IMR-90 (cell line): Measurements from ENCODE around the gene FCRLA. TPM values are rescaled to one million over a fixed set of nuclear protein-coding genes. Genes with fewer than 3 reads are reported as not detected.

Source experiments
- ATAC-seq: fragments of 200-7000 bp; cut with Tn5 transposase; 2 replicates; pipeline ENCODE4 v1.9.1; 2020; ENCODE audit warnings: low read depth, mild to moderate bottlenecking, moderate library complexity
- BruUV-seq: library from RNA; stranded (reverse); fragments of 400-500 nt; replicated peaks from 2 replicates; lab custom pipeline; 2021; lab: Mats Ljungman, UMichigan
- CTCF ChIA-PET: fragments of 300-600 bp; formaldehyde crosslinking; extraction: SDS; loops from one replicate; lab custom pipeline; 2021; ENCODE audit warnings: antibody characterized with exemption; lab: Yijun Ruan, JAX
- POLR2A ChIA-PET: fragments of 300-600 bp; sonication (Branson Sonifier 250); formaldehyde crosslinking; loops from one replicate; lab custom pipeline; 2022; ENCODE audit warnings: antibody characterized with exemption; ENCODE audit not compliant: unreplicated experiment; lab: Charles Lee
- DNase-seq: peaks from one replicate; pipeline ENCODE4 v3.0.0; 2013
- H2AFZ ChIP-seq: replicated peaks from 2 replicates; pipeline ENCODE3; 2013; ENCODE audit warnings: low read length, mild to moderate bottlenecking; ENCODE audit not compliant: poor library complexity
- H2AK5ac ChIP-seq: 2 replicates; pipeline ENCODE4 v1.6.1; 2013; ENCODE audit warnings: low read depth, low read length, inconsistent platforms
- H2AK9ac ChIP-seq: replicated peaks from 2 replicates; pipeline ENCODE3; 2013; ENCODE audit warnings: mild to moderate bottlenecking, low read depth, low read length, moderate library complexity; ENCODE audit not compliant: poor library complexity
- H2BK120ac ChIP-seq: 2 replicates; pipeline ENCODE4 v1.6.1; 2013; ENCODE audit warnings: low read depth, low read length, inconsistent platforms
- H2BK15ac ChIP-seq: 3 replicates; pipeline ENCODE4 v1.6.1; 2013; ENCODE audit warnings: low read depth, low read length, inconsistent platforms
- H2BK20ac ChIP-seq: 2 replicates; pipeline ENCODE4 v1.6.1; 2013; ENCODE audit warnings: low read depth, mild to moderate bottlenecking, inconsistent platforms, low read length, moderate library complexity
- H2BK5ac ChIP-seq: 2 replicates; pipeline ENCODE4 v1.6.1; 2013; ENCODE audit warnings: mild to moderate bottlenecking, low read depth, low read length, inconsistent platforms; ENCODE audit not compliant: poor library complexity, severe bottlenecking
- H3K14ac ChIP-seq: replicated peaks from 2 replicates; pipeline ENCODE4 v1.6.1; 2013; ENCODE audit warnings: low read depth, low read length, inconsistent platforms
- H3K18ac ChIP-seq: 2 replicates; pipeline ENCODE4 v1.6.1; 2013; ENCODE audit warnings: low read depth, low read length, control low read depth
- H3K23ac ChIP-seq: 2 replicates; pipeline ENCODE4 v1.6.1; 2013; ENCODE audit warnings: low read depth, low read length, inconsistent platforms
- H3K27ac ChIP-seq: 2 replicates; pipeline ENCODE4 v1.5.1; 2013; ENCODE audit warnings: mild to moderate bottlenecking, control low read depth, low read length; ENCODE audit not compliant: insufficient read depth
- H3K27me3 ChIP-seq: 2 replicates; pipeline ENCODE4 v1.6.1; 2013; ENCODE audit warnings: low read length; ENCODE audit not compliant: control insufficient read depth, insufficient read depth
- H3K36me3 ChIP-seq: 2 replicates; pipeline ENCODE4 v1.6.1; 2013; ENCODE audit warnings: low read length, mixed read lengths; ENCODE audit not compliant: control insufficient read depth, insufficient read depth
- H3K4ac ChIP-seq: 2 replicates; pipeline ENCODE4 v1.6.1; 2013; ENCODE audit warnings: low read depth, low read length, inconsistent platforms
- H3K4me1 ChIP-seq: 2 replicates; pipeline ENCODE4 v1.6.1; 2013; ENCODE audit warnings: low read length, mixed read lengths; ENCODE audit not compliant: control insufficient read depth, insufficient read depth
- H3K4me2 ChIP-seq: 2 replicates; pipeline ENCODE4 v1.6.1; 2013; ENCODE audit warnings: low read depth, mild to moderate bottlenecking, control low read depth, low read length, moderate library complexity
- H3K4me3 ChIP-seq: 2 replicates; pipeline ENCODE4 v1.5.1; 2013; ENCODE audit warnings: low read depth, mild to moderate bottlenecking, control low read depth, low read length, moderate library complexity; ENCODE audit not compliant: insufficient read depth
- H3K56ac ChIP-seq: 2 replicates; pipeline ENCODE4 v1.6.1; 2013; ENCODE audit warnings: low read length, inconsistent platforms; ENCODE audit not compliant: insufficient read depth; ENCODE audit errors: extremely low read depth
- H3K79me1 ChIP-seq, 2 experiments: 2 replicates each; pipeline ENCODE4 v1.6.1; 2013; ENCODE audit warnings: low read length in 2 of 2, inconsistent platforms in 1 of 2, low read depth in 1 of 2
- H3K9ac ChIP-seq: 2 replicates; pipeline ENCODE4 v1.6.1; 2013; ENCODE audit warnings: low read depth, low read length, control low read depth
- H3K9me1 ChIP-seq: 2 replicates; pipeline ENCODE4 v1.6.1; 2013; ENCODE audit warnings: low read length, inconsistent platforms; ENCODE audit not compliant: insufficient read depth
- H3K9me3 ChIP-seq: 2 replicates; pipeline ENCODE4 v1.6.1; 2013; ENCODE audit warnings: low read length; ENCODE audit not compliant: control insufficient read depth, insufficient read depth
- H4K20me1 ChIP-seq: 2 replicates; pipeline ENCODE4 v1.6.1; 2013; ENCODE audit warnings: low read length, inconsistent platforms; ENCODE audit not compliant: insufficient read depth
- H4K5ac ChIP-seq: 2 replicates; pipeline ENCODE4 v1.6.1; 2013; ENCODE audit warnings: mild to moderate bottlenecking, low read depth, low read length, control low read depth
- H4K8ac ChIP-seq, 2 experiments: 2 replicates each; pipeline ENCODE4 v1.6.1; 2013; ENCODE audit warnings: low read depth in 2 of 2, low read length in 2 of 2, control low read depth in 1 of 2, inconsistent platforms in 1 of 2
- H4K91ac ChIP-seq: 2 replicates; pipeline ENCODE4 v1.6.1; 2013; ENCODE audit warnings: low read depth, low read length, inconsistent platforms; ENCODE audit not compliant: insufficient read depth
- NFE2L2 ChIP-seq: fragments of 150-350 bp; IDR thresholded peaks from 2 replicates; pipeline ENCODE4 v1.6.1; 2016; ENCODE audit warnings: low read depth, mild to moderate bottlenecking, low read length
- RAD21 ChIP-seq: IDR thresholded peaks from 2 replicates; pipeline ENCODE4 v1.6.1; 2012; ENCODE audit warnings: low read length, improper control_type of control experiment
- RCOR1 ChIP-seq: IDR thresholded peaks from 2 replicates; pipeline ENCODE4 v1.6.1; 2012; ENCODE audit warnings: mild to moderate bottlenecking, low read length, improper control_type of control experiment; ENCODE audit not compliant: insufficient replicate concordance
- RFX5 ChIP-seq: IDR thresholded peaks from 2 replicates; pipeline ENCODE4 v1.8.0; 2012; ENCODE audit warnings: low read depth, mild to moderate bottlenecking, low read length, moderate library complexity
- SMC3 ChIP-seq: fragments of 150-350 bp; IDR thresholded peaks from 2 replicates; pipeline ENCODE4 v1.6.1; 2016; ENCODE audit warnings: low read depth, mild to moderate bottlenecking, antibody characterized with exemption, low read length, moderate library complexity
- WGBS, 2 experiments: methylation state at CpG; one replicate each; pipeline versions ENCODE4 v1.1.5 to v1.1.7; 2013; ENCODE audit warnings: missing lambda C conversion rate in 2 of 2; ENCODE audit not compliant: insufficient read length in 1 of 2; ENCODE audit errors: extremely low coverage in 2 of 2; 5-methylcytosine and 5-hydroxymethylcytosine counted together
- dilution Hi-C: fragments of 300-500 bp; cut with HindIII; formaldehyde crosslinking; loops from one replicate; pipeline ENCODE4 v1.14.3; 2018; ENCODE audit warnings: low sequenced_read_pairs; ENCODE audit not compliant: unreplicated experiment
- in situ Hi-C: fragments of 300-500 bp; cut with MboI; formaldehyde crosslinking; loops from 3 replicates; pipeline ENCODE4 v1.14.3; 2019; ENCODE audit warnings: low sequenced_read_pairs, inconsistent platforms, mixed read lengths
- intact Hi-C: fragments of 100-400 bp; cut with micrococcal nuclease; formaldehyde crosslinking; loops from 2 replicates; pipeline ENCODE4 v1.10.0; 2022
- microRNA-seq, 2 experiments: library from miRNA; stranded (forward) in 1 of 2; unstranded in 1 of 2; fragments of 10-50 nt in 1 of 2; fragments of <30 nt in 1 of 2; gene quantifications in 1 of 2; microRNA quantifications in 1 of 2; one replicate each; pipeline versions ENCODE3 to v1.1.0; 2013 to 2020; ENCODE audit not compliant: insufficient read depth in 1 of 2, insufficient read length in 1 of 2, unreplicated experiment in 1 of 2
- polyA plus RNA-seq, 3 experiments: library from polyadenylated mRNA; depleted of rRNA; stranded (reverse); fragments of >200 nt; gene quantifications; 2 replicates each; pipeline ENCODE4 v1.2.3, GENCODE V29; 2012; ENCODE audit warnings: low replicate concordance in 1 of 3
- small RNA-seq, 5 experiments: library from RNA; depleted of rRNA; stranded (forward); fragments of <200 nt; gene quantifications; one replicate each; pipeline ENCODE3, GENCODE V24; 2012
- total RNA-seq: library from RNA; depleted of rRNA; stranded (reverse); fragments of >200 nt; gene quantifications from 2 replicates; pipeline ENCODE4 v1.2.3, GENCODE V29; 2012; rRNA removed
- TF ChIP-seq, protein P1 (sequence below): conservative IDR thresholded peaks from 2 replicates; pipeline ENCODE4 v1.5.1; 2012; ENCODE audit warnings: mild to moderate bottlenecking, low read depth, low read length, improper control_type of control experiment

The FCRLA gene
- total and polyA plus RNA-seq, 2 of the 4 experiments (the other 2 are of a cell fraction) = 0.36 TPM

DNA sequence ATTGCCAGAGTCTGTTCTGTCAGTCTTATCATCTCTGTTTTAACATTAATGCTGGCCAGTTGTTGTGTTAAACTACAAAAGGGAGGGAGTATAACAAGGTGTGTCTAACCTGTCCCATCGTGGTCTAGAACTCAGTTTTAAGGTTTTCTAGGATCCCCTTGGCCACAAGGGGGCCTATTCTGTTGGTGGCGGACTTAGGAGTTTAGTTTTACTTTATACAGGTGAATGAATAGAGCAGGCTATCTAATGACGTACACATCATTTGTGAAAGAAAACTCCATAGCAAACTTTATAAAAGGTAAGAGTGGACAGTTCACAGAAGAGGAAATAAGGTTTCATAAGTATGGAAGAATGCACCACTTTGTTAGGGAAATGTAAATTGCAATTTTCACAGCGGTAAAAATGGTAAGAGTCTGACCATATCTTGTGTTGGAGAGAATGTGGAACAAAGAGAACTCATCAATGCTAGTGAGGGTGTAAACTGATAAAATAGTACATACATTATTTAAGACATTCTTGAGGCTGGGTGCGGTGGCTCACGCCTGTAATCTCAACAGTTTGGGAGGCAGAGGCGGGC is 56.6 kb downstream of the FCRLA start:
- Histone ChIP-seq H2AFZ (no peak overlapping the region), H3K14ac (no peak overlapping the region), H3K4me1 (no peaks in the 10 kb centered on the region), H3K9ac (no peak overlapping the region), H4K8ac (no peak overlapping the region), H4K91ac (no peak overlapping the region), H2BK15ac (no peak overlapping the region), H2AK5ac (no peak overlapping the region), H2AK9ac (no peak overlapping the region), H3K4ac (no peak overlapping the region), H2BK120ac (no peak overlapping the region), H3K9me3 (no peaks in the 10 kb centered on the region), H4K20me1 (no peaks in the 10 kb centered on the region), H3K4me3 (no peak overlapping the region), H3K18ac (no peak overlapping the region), H3K56ac (no peak overlapping the region), H3K79me1 (peaks cover 3 to 20% of the 10 kb centered on the region in 2 experiments; a peak in 2 of 4 replicates), H3K4me2 (no peak overlapping the region), H3K27me3 (no peaks in the 10 kb centered on the region), H3K23ac (no peak overlapping the region), H4K5ac (no peak overlapping the region), H3K36me3 (no peaks in the 10 kb centered on the region), H2BK20ac (no peak overlapping the region), H3K27ac (no peak overlapping the region), H3K9me1 (peaks cover 2% of the 10 kb centered on the region; the same call in 1 of the 2 replicates), H2BK5ac (no peak overlapping the region)
- ChIA-PET POLR2A (no interaction called here), CTCF (no interaction called here)
- dilution Hi-C loops (no loop called here), in situ Hi-C loops (no loop called here), intact Hi-C loops (loop anchor here (10.0 kb wide), 1 partner anchor 761 kb away; no protein-coding TSS in a partner anchor)
- BruUV-seq = no TSS peak
- DNase-seq = no peak
- TF ChIP-seq, protein P1, sequence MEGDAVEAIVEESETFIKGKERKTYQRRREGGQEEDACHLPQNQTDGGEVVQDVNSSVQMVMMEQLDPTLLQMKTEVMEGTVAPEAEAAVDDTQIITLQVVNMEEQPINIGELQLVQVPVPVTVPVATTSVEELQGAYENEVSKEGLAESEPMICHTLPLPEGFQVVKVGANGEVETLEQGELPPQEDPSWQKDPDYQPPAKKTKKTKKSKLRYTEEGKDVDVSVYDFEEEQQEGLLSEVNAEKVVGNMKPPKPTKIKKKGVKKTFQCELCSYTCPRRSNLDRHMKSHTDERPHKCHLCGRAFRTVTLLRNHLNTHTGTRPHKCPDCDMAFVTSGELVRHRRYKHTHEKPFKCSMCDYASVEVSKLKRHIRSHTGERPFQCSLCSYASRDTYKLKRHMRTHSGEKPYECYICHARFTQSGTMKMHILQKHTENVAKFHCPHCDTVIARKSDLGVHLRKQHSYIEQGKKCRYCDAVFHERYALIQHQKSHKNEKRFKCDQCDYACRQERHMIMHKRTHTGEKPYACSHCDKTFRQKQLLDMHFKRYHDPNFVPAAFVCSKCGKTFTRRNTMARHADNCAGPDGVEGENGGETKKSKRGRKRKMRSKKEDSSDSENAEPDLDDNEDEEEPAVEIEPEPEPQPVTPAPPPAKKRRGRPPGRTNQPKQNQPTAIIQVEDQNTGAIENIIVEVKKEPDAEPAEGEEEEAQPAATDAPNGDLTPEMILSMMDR = peak; percentile 37
- TF ChIP-seq RAD21 (peak; percentile 7; the same call in 1 of the 2 replicates), RCOR1 (no peak), SMC3 (0 out of 2 replicates have a peak, but pooled peaks have one; percentile 12), RFX5 (no peak), NFE2L2 (no peak)
- WGBS, 2 experiments = no CpG with 5 or more reads among the region's 7 CpGs
- no peak for ATAC-seq

Small RNAs within 50 kb of the gene (microRNA-seq; reads per million reads assigned to microRNA genes)
- gene RF00019 (ENCODE audit: insufficient read depth, insufficient read length) = not detected
- not detected for gene RN7SL466P (ENCODE audit: insufficient read depth, insufficient read length)

Small RNAs within 50 kb of the gene (small RNA-seq; reads per million reads assigned to genes)
- gene RF00019 (0 reads per million in 5 experiments), gene RN7SL466P (0 reads per million in 5 experiments)

Other genes starting within 250 kb of the FCRLA start
- gene FCGR2A, start 201.8 kb upstream of the FCRLA start, total RNA-seq = 0.18 and 0.28 TPM in 2 replicates
- 0.56 and 0.94 TPM in 2 replicates for gene FCGR2A, start 201.8 kb upstream of the FCRLA start, polyA plus RNA-seq (2012; rRNA removed)
- 0.54 and 0.56 TPM in 2 replicates for gene HSPA6, start 182.7 kb upstream of the FCRLA start, total RNA-seq
- 0.50 and 0.67 TPM in 2 replicates for gene HSPA6, start 182.7 kb upstream of the FCRLA start, polyA plus RNA-seq (2012; rRNA removed)
- gene FCGR3A, start 157.4 kb upstream of the FCRLA start, total RNA-seq = not detected in 2 replicates
- gene FCGR3A, start 157.4 kb upstream of the FCRLA start, polyA plus RNA-seq (2012; rRNA removed) = not detected in 2 replicates
- not detected in 2 replicates for gene FCGR3B, start 76.1 kb upstream of the FCRLA start, total RNA-seq
- not detected in 2 replicates for gene FCGR3B, start 76.1 kb upstream of the FCRLA start, polyA plus RNA-seq (2012; rRNA removed)
- not detected in 2 replicates for gene FCGR2B, start 44.1 kb upstream of the FCRLA start, total RNA-seq
- not detected in 2 replicates for gene FCGR2B, start 44.1 kb upstream of the FCRLA start, polyA plus RNA-seq (2012; rRNA removed)
- 0.90 and 1.1 TPM in 2 replicates for gene FCRLB, start 14.3 kb downstream of the FCRLA start, total RNA-seq
- gene FCRLB, start 14.3 kb downstream of the FCRLA start, polyA plus RNA-seq (2012; rRNA removed) = 2.2 and 2.9 TPM in 2 replicates
- 31.5 and 31.7 TPM in 2 replicates for gene DUSP12, start 42.6 kb downstream of the FCRLA start, total RNA-seq
- 35.6 and 39.2 TPM in 2 replicates for gene DUSP12, start 42.6 kb downstream of the FCRLA start, polyA plus RNA-seq (2012; rRNA removed)
- gene ATF6, start 59.1 kb downstream of the FCRLA start, total RNA-seq = 17.6 and 17.8 TPM in 2 replicates
- gene ATF6, start 59.1 kb downstream of the FCRLA start, polyA plus RNA-seq (2012; rRNA removed) = 11.5 and 12.2 TPM in 2 replicates